HepG2 (cell line): Measurements from ENCODE around the gene GPRC5B. TPM values are rescaled to one million over a fixed set of nuclear protein-coding genes. Genes with fewer than 3 reads are reported as not detected.

Experiments used
- ATAC-seq: fragments of 200-7000 bp; cut with Tn5 transposase; 3 replicates; pipeline ENCODE4 v1.9.1; 2020; ENCODE audit warnings: mild to moderate bottlenecking, moderate library complexity
- BruUV-seq: library from RNA; stranded (reverse); fragments of 400-500 nt; replicated peaks from 2 replicates; lab custom pipeline; 2021; lab: Mats Ljungman, UMichigan
- CTCF ChIA-PET: fragments of 300-600 bp; formaldehyde crosslinking; extraction: SDS; loops from one replicate; lab custom pipeline; 2021; ENCODE audit warnings: low total read pairs, inconsistent platforms, low intra/inter-chr PET ratio; lab: Yijun Ruan, JAX
- POLR2A ChIA-PET: fragments of 350-600 bp; sonication (Branson Sonifier 250); formaldehyde crosslinking; loops from one replicate; lab custom pipeline; 2020; ENCODE audit warnings: antibody characterized with exemption, inconsistent platforms; lab: Yijun Ruan, JAX
- DNase-seq: peaks from one replicate; pipeline ENCODE4 v3.0.0-alpha.2; 2015; ENCODE audit warnings: low spot score
- FAIRE-seq: peaks from 3 replicates; lab custom pipeline; 2011; peaks lifted over from hg19 to GRCh38; lab: Jason Lieb, UNC
- H2AFZ ChIP-seq: one replicate; pipeline ENCODE4 v1.6.1; 2011; ENCODE audit warnings: low read length, inconsistent platforms
- H3K27ac ChIP-seq: fragments of 300-600 bp; 3 replicates; pipeline ENCODE4 v1.8.0; 2011; ENCODE audit warnings: mixed run types, mild to moderate bottlenecking, mixed read lengths, low read length, inconsistent platforms; ENCODE audit not compliant: insufficient read depth; ENCODE audit errors: extremely low read length
- H3K27me3 ChIP-seq, 2 experiments: fragments of 200-600 bp in 1 of 2; 2 replicates in 1 of 2; 3 replicates in 1 of 2; pipeline versions ENCODE4 v1.6.0 to v1.8.0; 2011; ENCODE audit warnings: low read length in 2 of 2, mild to moderate bottlenecking in 2 of 2, moderate library complexity in 2 of 2, inconsistent platforms in 1 of 2; ENCODE audit not compliant: insufficient read depth in 2 of 2, control insufficient read depth in 1 of 2
- H3K36me3 ChIP-seq, 2 experiments: fragments of 200-600 bp in 1 of 2; replicated peaks in 1 of 2; 2 replicates in 1 of 2; 3 replicates in 1 of 2; pipeline versions ENCODE4 v1.5.1 to v1.8.0; 2011; ENCODE audit warnings: low read length in 2 of 2, inconsistent platforms in 1 of 2; ENCODE audit not compliant: insufficient read depth in 2 of 2, control insufficient read depth in 1 of 2
- H3K4me1 ChIP-seq: 2 replicates; pipeline ENCODE4 v1.5.1; 2012; ENCODE audit warnings: low read length, inconsistent platforms; ENCODE audit not compliant: insufficient read depth
- H3K4me2 ChIP-seq: 2 replicates; pipeline ENCODE4 v1.6.0; 2011; ENCODE audit warnings: low read depth, low read length, inconsistent platforms
- H3K4me3 ChIP-seq, 3 experiments: fragments of 200-600 bp in 1 of 3; sonication (generic), shearing (Covaris generic) in 1 of 3; replicated peaks in 1 of 3; 2 replicates each; pipeline ENCODE4 v1.5.1; 2011 to 2016; ENCODE audit warnings: low read length in 3 of 3, inconsistent platforms in 2 of 3, low read depth in 2 of 3, mild to moderate bottlenecking in 2 of 3, control low read depth in 1 of 3, mixed read lengths in 1 of 3; ENCODE audit not compliant: insufficient read depth in 1 of 3
- H3K79me2 ChIP-seq: one replicate; pipeline ENCODE4 v1.6.1; 2011; ENCODE audit warnings: low read length, inconsistent platforms; ENCODE audit not compliant: insufficient read depth
- H3K9ac ChIP-seq: 2 replicates; pipeline ENCODE4 v1.6.0; 2011; ENCODE audit warnings: mild to moderate bottlenecking, low read depth, low read length, inconsistent platforms; ENCODE audit not compliant: insufficient read depth
- H3K9me3 ChIP-seq: 2 replicates; pipeline ENCODE4 v1.5.1; 2012; ENCODE audit warnings: mild to moderate bottlenecking, low read length
- H4K20me1 ChIP-seq: 2 replicates; pipeline ENCODE4 v1.6.0; 2011; ENCODE audit warnings: inconsistent platforms, mild to moderate bottlenecking, low read length, moderate library complexity; ENCODE audit not compliant: insufficient read depth
- AHR ChIP-seq: IDR thresholded peaks from 2 replicates; pipeline ENCODE4 v1.6.1; 2018; ENCODE audit warnings: missing genetic modification reagents, missing compliant biosample characterization
- BRD4 ChIP-seq: sonication (generic); formaldehyde crosslinking; IDR thresholded peaks from 2 replicates; pipeline ENCODE4 v1.4.0; 2020; ENCODE audit warnings: missing genetic modification reagents
- EZH2 ChIP-seq: conservative IDR thresholded peaks from 2 replicates; pipeline ENCODE4 v1.6.1; 2012; ENCODE audit warnings: mild to moderate bottlenecking, low read depth, low read length, moderate library complexity
- MAFK ChIP-seq, 2 experiments: IDR thresholded peaks in 1 of 2; conservative IDR thresholded peaks in 1 of 2; 2 replicates each; pipeline ENCODE4 v1.6.1; 2011; ENCODE audit warnings: improper control_type of control experiment in 2 of 2, low read length in 2 of 2
- SIX1 ChIP-seq: sonication (generic); formaldehyde crosslinking; IDR thresholded peaks from 2 replicates; pipeline ENCODE4 v1.4.0; 2020; ENCODE audit warnings: missing genetic modification reagents, borderline replicate concordance
- SP140L ChIP-seq: sonication (generic); formaldehyde crosslinking; IDR thresholded peaks from 2 replicates; pipeline ENCODE4 v1.4.0; 2020; ENCODE audit warnings: missing genetic modification reagents, borderline replicate concordance
- SRF ChIP-seq: IDR thresholded peaks from 2 replicates; pipeline ENCODE4 v1.6.1; 2011; ENCODE audit warnings: mild to moderate bottlenecking, low read depth, low read length, moderate library complexity
- ZNF138 ChIP-seq: sonication (generic); formaldehyde crosslinking; IDR thresholded peaks from 2 replicates; pipeline ENCODE4 v1.5.0; 2020; ENCODE audit warnings: mild to moderate bottlenecking, low read depth, missing genetic modification reagents
- ZNF143 ChIP-seq: sonication (generic); formaldehyde crosslinking; IDR thresholded peaks from 2 replicates; pipeline ENCODE4 v1.4.0; 2020; ENCODE audit warnings: missing genetic modification reagents
- ZNF20 ChIP-seq: sonication (generic); formaldehyde crosslinking; IDR thresholded peaks from 2 replicates; pipeline ENCODE4 v1.4.0; 2020; ENCODE audit warnings: mild to moderate bottlenecking, moderate library complexity, missing genetic modification reagents
- ZNF3 ChIP-seq: IDR thresholded peaks from 2 replicates; pipeline ENCODE4 v1.7.0; 2017; ENCODE audit warnings: inconsistent platforms
- ZNF317 ChIP-seq: sonication (generic); formaldehyde crosslinking; IDR thresholded peaks from 2 replicates; pipeline ENCODE4 v1.5.0; 2020; ENCODE audit warnings: mild to moderate bottlenecking, missing genetic modification reagents
- ZNF451 ChIP-seq: sonication (generic); formaldehyde crosslinking; IDR thresholded peaks from 2 replicates; pipeline ENCODE4 v1.5.0; 2020; ENCODE audit warnings: mild to moderate bottlenecking, missing genetic modification reagents
- ZNF530 ChIP-seq: sonication (generic); formaldehyde crosslinking; IDR thresholded peaks from 2 replicates; pipeline ENCODE4 v1.5.0; 2020; ENCODE audit warnings: low read depth, mild to moderate bottlenecking, missing genetic modification reagents
- ZNF850 ChIP-seq: sonication (generic); formaldehyde crosslinking; conservative IDR thresholded peaks from 2 replicates; pipeline ENCODE4 v1.9.0; 2021; ENCODE audit warnings: mild to moderate bottlenecking, missing genetic modification reagents
- ZSCAN29 ChIP-seq: sonication (generic); formaldehyde crosslinking; conservative IDR thresholded peaks from 2 replicates; pipeline ENCODE4 v1.4.0; 2020; ENCODE audit warnings: mild to moderate bottlenecking, missing genetic modification reagents
- WGBS: methylation state at CpG from one replicate; pipeline ENCODE4 v1.1.6; 2017; ENCODE audit warnings: low lambda C conversion rate; 5-methylcytosine and 5-hydroxymethylcytosine counted together
- in situ Hi-C: cut with HindIII; loops from 2 replicates; pipeline ENCODE4 v1.10.0; 2017; ENCODE audit warnings: low pct_unique_long_range_greater_than_20kb; ENCODE audit not compliant: extremely low pct_ligation_motif_present
- intact Hi-C: fragments of 100-400 bp; cut with micrococcal nuclease; formaldehyde crosslinking; loops from one replicate; pipeline ENCODE4 v1.10.0; 2022; ENCODE audit not compliant: unreplicated experiment
- polyA plus RNA-seq, 8 experiments: library from polyadenylated mRNA; depleted of rRNA in 3 of 8; stranded (reverse) in 7 of 8; unstranded in 1 of 8; fragments of >200 nt; fragmentation: Illumina TruSeq in 4 of 8; extraction: Trizol in 4 of 8; gene quantifications; 2 replicates each; pipeline versions ENCODE4 v1.2.1 to v1.2.3, GENCODE V29; 2011 to 2016; ENCODE audit warnings: low read depth in 4 of 8, missing spikeins in 1 of 8, mixed read lengths in 1 of 8; ENCODE audit not compliant: insufficient read depth in 1 of 8
- total RNA-seq, 5 experiments: library from RNA; depleted of rRNA; stranded (reverse); fragments of >200 nt; fragmentation: Illumina TruSeq; extraction: Trizol; gene quantifications; 2 replicates each; pipeline ENCODE4 v1.2.3, GENCODE V29; 2016; ENCODE audit warnings: low read depth in 1 of 5
- TF ChIP-seq, protein P1 (sequence below): IDR thresholded peaks from 2 replicates; pipeline ENCODE4 v1.6.1; 2016; ENCODE audit warnings: missing genetic modification reagents, missing compliant biosample characterization
- TF ChIP-seq, protein P2 (sequence below): sonication (generic); formaldehyde crosslinking; conservative IDR thresholded peaks from 2 replicates; pipeline ENCODE4 v1.5.0; 2020; ENCODE audit warnings: missing genetic modification reagents
- TF ChIP-seq, protein P3 (sequence below), 2 experiments: IDR thresholded peaks; 2 replicates each; pipeline ENCODE4 v1.6.1; 2011 to 2012; ENCODE audit warnings: low read length in 2 of 2, borderline replicate concordance in 1 of 2, low read depth in 1 of 2, mild to moderate bottlenecking in 1 of 2, moderate library complexity in 1 of 2
- TF ChIP-seq, protein P4 (sequence below): sonication (generic); formaldehyde crosslinking; IDR thresholded peaks from 2 replicates; pipeline ENCODE4 v1.8.0; 2022; ENCODE audit warnings: missing genetic modification reagents, low read depth, mild to moderate bottlenecking, borderline replicate concordance

GPRC5B gene
- total and polyA plus RNA-seq, 2 of the 13 experiments (the other 11 are each of a cell fraction or from before 2014, with no cell fraction given) = 0.46 to 0.53 TPM

DNA sequence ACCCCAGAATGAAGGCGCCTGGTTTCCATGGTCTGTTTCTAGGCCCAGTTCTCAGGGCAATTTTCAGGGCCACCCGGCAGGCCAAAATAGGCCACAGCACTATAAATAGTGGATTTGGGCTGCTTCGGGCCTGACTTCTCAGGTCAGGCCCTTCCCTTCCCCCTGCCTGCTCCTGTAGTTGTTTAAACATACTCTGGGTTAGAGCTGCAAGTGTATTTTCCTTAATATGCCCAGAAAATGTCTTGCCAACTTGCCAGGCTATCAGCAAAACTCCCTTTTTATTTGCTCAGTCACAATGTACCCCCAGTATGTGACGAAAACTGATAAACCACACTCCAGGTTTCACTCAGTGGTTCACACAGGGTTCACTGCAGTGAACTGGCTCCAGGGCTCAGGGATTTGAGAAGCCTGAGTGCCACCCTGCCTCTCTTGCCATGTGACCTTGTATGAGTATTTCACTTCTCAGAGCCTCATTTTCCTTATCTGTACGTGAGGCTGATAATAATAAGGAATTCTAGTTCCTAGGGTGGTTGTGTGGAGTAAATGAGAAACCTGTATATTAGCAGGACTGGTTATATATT is 76.5 kb downstream of the GPRC5B start:
- BruUV-seq = no TSS peak
- ATAC-seq (peak; percentile 48; the same call in 2 of the 3 replicates), FAIRE-seq (peak; percentile 50), DNase-seq (no peak)
- Histone ChIP-seq H3K4me3 (no peak overlapping the region), H3K36me3 (no peaks in the 10 kb centered on the region), H3K4me1 (peaks cover 25% of the 10 kb centered on the region), H4K20me1 (no peaks in the 10 kb centered on the region), H3K9ac (no peak overlapping the region), H3K79me2 (no peaks in the 10 kb centered on the region), H2AFZ (no peak overlapping the region), H3K4me2 (no peak overlapping the region), H3K27me3 (no peaks in the 10 kb centered on the region), H3K27ac (no peak overlapping the region), H3K9me3 (peaks cover 20% of the 10 kb centered on the region)
- ChIA-PET CTCF (no interaction called here), POLR2A (no interaction called here)
- in situ Hi-C loops (no loop called here), intact Hi-C loops (no loop called here)
- WGBS = 51% methylated on average over 5 of the region's 5 CpGs
- TF ChIP-seq ZNF451 (CRISPR knock-in tag) = no peak
- TF ChIP-seq SRF = no peak
- TF ChIP-seq EZH2 = no peak
- TF ChIP-seq ZNF530 (CRISPR knock-in tag) = no peak
- TF ChIP-seq, protein P1, sequence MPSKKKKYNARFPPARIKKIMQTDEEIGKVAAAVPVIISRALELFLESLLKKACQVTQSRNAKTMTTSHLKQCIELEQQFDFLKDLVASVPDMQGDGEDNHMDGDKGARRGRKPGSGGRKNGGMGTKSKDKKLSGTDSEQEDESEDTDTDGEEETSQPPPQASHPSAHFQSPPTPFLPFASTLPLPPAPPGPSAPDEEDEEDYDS = no peak
- TF ChIP-seq SP140L = no peak
- no peak for TF ChIP-seq ZSCAN29 (CRISPR knock-in tag)
- TF ChIP-seq, protein P2, sequence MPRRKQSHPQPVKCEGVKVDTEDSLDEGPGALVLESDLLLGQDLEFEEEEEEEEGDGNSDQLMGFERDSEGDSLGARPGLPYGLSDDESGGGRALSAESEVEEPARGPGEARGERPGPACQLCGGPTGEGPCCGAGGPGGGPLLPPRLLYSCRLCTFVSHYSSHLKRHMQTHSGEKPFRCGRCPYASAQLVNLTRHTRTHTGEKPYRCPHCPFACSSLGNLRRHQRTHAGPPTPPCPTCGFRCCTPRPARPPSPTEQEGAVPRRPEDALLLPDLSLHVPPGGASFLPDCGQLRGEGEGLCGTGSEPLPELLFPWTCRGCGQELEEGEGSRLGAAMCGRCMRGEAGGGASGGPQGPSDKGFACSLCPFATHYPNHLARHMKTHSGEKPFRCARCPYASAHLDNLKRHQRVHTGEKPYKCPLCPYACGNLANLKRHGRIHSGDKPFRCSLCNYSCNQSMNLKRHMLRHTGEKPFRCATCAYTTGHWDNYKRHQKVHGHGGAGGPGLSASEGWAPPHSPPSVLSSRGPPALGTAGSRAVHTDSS (CRISPR knock-in tag) = no peak
- no peak for TF ChIP-seq ZNF138 (CRISPR knock-in tag)
- TF ChIP-seq, protein P3, sequence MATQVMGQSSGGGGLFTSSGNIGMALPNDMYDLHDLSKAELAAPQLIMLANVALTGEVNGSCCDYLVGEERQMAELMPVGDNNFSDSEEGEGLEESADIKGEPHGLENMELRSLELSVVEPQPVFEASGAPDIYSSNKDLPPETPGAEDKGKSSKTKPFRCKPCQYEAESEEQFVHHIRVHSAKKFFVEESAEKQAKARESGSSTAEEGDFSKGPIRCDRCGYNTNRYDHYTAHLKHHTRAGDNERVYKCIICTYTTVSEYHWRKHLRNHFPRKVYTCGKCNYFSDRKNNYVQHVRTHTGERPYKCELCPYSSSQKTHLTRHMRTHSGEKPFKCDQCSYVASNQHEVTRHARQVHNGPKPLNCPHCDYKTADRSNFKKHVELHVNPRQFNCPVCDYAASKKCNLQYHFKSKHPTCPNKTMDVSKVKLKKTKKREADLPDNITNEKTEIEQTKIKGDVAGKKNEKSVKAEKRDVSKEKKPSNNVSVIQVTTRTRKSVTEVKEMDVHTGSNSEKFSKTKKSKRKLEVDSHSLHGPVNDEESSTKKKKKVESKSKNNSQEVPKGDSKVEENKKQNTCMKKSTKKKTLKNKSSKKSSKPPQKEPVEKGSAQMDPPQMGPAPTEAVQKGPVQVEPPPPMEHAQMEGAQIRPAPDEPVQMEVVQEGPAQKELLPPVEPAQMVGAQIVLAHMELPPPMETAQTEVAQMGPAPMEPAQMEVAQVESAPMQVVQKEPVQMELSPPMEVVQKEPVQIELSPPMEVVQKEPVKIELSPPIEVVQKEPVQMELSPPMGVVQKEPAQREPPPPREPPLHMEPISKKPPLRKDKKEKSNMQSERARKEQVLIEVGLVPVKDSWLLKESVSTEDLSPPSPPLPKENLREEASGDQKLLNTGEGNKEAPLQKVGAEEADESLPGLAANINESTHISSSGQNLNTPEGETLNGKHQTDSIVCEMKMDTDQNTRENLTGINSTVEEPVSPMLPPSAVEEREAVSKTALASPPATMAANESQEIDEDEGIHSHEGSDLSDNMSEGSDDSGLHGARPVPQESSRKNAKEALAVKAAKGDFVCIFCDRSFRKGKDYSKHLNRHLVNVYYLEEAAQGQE (IDR thresholded peaks at IDR 0.05; ENCODE audit: borderline replicate concordance in 1 of 2, low read depth in 1 of 2, low read length in 2 of 2) = no peak
- no peak for TF ChIP-seq ZNF3 (CRISPR knock-in tag)
- TF ChIP-seq ZNF850 (CRISPR knock-in tag) = no peak
- TF ChIP-seq MAFK (conservative IDR thresholded peaks at IDR 0.05 in 1 of 2, IDR thresholded peaks at IDR 0.05 in 1 of 2; ENCODE audit: low read length in 2 of 2) = no peak
- no peak for TF ChIP-seq ZNF143 (CRISPR knock-in tag)
- TF ChIP-seq ZNF20 = no peak
- no peak for TF ChIP-seq ZNF317 (CRISPR knock-in tag)
- no peak for TF ChIP-seq AHR (CRISPR knock-in tag)
- no peak for TF ChIP-seq BRD4 (CRISPR knock-in tag)
- TF ChIP-seq SIX1 = no peak
- TF ChIP-seq, protein P4, sequence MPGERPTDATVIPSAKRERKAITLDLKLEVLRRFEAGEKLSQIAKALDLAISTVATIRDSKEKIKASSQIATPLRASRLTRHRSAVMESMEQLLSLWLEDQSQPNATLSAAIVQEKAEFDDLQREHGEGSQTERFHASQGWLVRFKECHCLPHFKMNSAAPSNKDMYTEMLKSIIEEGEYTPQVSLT = no peak
